ENCODE data around the gene BUB3.

Gene BUB3

DNA sequence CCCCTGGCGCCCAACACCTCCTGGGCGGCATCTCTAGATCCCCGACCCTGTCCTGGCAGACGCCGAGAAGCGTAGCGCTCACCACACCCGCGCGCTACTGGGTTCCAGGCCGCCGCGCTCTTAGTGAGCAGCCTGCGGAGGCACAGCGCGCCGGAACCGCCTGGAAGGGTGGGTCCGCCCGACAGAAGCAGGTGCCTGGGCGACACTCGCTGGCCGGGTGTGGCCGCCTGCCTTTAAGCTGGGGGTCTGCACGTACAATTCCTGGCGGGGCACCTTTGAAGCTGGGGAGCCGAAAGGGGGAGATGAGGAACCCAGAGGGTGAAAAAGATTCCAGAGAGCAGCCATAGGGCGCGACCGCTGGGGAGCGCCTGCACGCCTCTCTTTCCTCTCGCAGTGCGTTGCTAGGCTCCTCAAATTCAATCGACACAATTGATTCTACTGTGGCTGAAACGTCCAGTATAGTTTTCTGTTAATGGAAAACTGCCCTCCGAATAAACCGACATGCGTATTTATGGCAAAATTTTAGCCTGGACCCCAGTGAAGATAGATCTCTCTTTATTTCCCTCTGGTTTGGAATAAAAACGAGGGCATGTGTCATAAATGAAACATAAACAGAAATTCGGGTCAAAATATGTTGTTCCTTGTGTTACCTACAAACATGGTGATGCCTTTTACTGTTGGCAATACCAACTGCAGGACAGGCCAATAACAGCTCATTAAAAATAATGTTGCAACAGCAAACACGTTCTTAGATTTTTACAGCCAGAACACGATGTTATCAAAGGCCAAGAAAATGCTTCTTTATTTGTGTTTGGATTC lies 13.8 kb upstream of the BUB3 start:
- Histone ChIP-seq H4K20me1 (ENCODE audit: insufficient read depth, low read length) (no peaks in the 10 kb centered on the region), H3K9ac (ENCODE audit: low read length) (no peak overlapping the region), H3K9me2 (ENCODE audit: low read depth, low read length) (no peaks in the 10 kb centered on the region), H3K9me3 (ENCODE audit: low read length) (no peaks in the 10 kb centered on the region), H3K27ac (ENCODE audit: low read depth, low read length, poor library complexity, severe bottlenecking) (no peak overlapping the region), H3K27me3 (ENCODE audit: insufficient read depth, low read length) (no peaks in the 10 kb centered on the region), H3K79me2 (ENCODE audit: insufficient read depth, low read length) (no peaks in the 10 kb centered on the region), H3F3A (ENCODE audit: insufficient read depth, low read length) (no peaks in the 10 kb centered on the region), H3K4me2 (ENCODE audit: low read length) (no peak overlapping the region), H3K36me3 (ENCODE audit: insufficient read depth, low read length) (no peaks in the 10 kb centered on the region), H3K4me3 (ENCODE audit: low read depth, low read length, poor library complexity, severe bottlenecking) (no peak overlapping the region), H2AFZ (ENCODE audit: low read length) (no peak overlapping the region), H3K4me1 (ENCODE audit: insufficient read depth, low read length, severe bottlenecking) (no peaks in the 10 kb centered on the region)
- no peak for TF ChIP-seq EZH2 (IDR thresholded peaks at IDR 0.05; ENCODE audit: borderline replicate concordance, low read length)
- TF ChIP-seq, protein P1, sequence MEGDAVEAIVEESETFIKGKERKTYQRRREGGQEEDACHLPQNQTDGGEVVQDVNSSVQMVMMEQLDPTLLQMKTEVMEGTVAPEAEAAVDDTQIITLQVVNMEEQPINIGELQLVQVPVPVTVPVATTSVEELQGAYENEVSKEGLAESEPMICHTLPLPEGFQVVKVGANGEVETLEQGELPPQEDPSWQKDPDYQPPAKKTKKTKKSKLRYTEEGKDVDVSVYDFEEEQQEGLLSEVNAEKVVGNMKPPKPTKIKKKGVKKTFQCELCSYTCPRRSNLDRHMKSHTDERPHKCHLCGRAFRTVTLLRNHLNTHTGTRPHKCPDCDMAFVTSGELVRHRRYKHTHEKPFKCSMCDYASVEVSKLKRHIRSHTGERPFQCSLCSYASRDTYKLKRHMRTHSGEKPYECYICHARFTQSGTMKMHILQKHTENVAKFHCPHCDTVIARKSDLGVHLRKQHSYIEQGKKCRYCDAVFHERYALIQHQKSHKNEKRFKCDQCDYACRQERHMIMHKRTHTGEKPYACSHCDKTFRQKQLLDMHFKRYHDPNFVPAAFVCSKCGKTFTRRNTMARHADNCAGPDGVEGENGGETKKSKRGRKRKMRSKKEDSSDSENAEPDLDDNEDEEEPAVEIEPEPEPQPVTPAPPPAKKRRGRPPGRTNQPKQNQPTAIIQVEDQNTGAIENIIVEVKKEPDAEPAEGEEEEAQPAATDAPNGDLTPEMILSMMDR (IDR thresholded peaks at IDR 0.05; ENCODE audit: low read length): no peak

DNA sequence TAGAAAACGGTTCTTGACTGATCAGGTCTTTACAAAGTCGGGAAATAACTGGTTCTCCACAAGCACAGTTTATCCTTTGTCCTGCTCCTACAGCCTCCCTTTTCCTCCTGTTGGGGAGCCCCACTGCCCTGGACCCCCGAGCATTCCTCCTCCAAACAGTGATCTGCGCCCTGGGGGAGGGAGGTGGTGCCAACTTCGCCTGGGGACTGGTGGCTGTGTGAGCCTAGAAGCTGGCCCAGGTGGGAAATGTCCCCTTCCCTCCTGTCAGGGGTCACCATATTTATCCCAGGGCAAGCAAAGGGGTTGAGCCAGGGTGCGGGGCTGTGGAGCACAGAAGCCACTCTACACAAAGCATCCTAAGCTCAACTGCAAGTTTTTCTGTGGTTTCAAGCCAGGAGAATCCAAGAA lies 13.2 kb upstream of the BUB3 start:
- Histone ChIP-seq H3K4me2 (ENCODE audit: low read length) (no peak overlapping the region), H3K9ac (ENCODE audit: low read length) (no peak overlapping the region), H3F3A (ENCODE audit: insufficient read depth, low read length) (no peaks in the 10 kb centered on the region), H4K20me1 (ENCODE audit: insufficient read depth, low read length) (no peaks in the 10 kb centered on the region), H3K9me3 (ENCODE audit: low read length) (no peaks in the 10 kb centered on the region), H3K4me3 (ENCODE audit: low read depth, low read length, poor library complexity, severe bottlenecking) (no peak overlapping the region), H3K4me1 (ENCODE audit: insufficient read depth, low read length, severe bottlenecking) (no peaks in the 10 kb centered on the region), H3K79me2 (ENCODE audit: insufficient read depth, low read length) (no peaks in the 10 kb centered on the region), H3K36me3 (ENCODE audit: insufficient read depth, low read length) (no peaks in the 10 kb centered on the region), H3K27me3 (ENCODE audit: insufficient read depth, low read length) (no peaks in the 10 kb centered on the region; the same call in 1 of the 2 replicates), H3K9me2 (ENCODE audit: low read depth, low read length) (no peaks in the 10 kb centered on the region), H2AFZ (ENCODE audit: low read length) (no peak overlapping the region), H3K27ac (ENCODE audit: low read depth, low read length, poor library complexity, severe bottlenecking) (no peak overlapping the region)
- TF ChIP-seq, protein P1 (IDR thresholded peaks at IDR 0.05; ENCODE audit: low read length): no peak
- no peak for TF ChIP-seq EZH2 (IDR thresholded peaks at IDR 0.05; ENCODE audit: borderline replicate concordance, low read length)

DNA sequence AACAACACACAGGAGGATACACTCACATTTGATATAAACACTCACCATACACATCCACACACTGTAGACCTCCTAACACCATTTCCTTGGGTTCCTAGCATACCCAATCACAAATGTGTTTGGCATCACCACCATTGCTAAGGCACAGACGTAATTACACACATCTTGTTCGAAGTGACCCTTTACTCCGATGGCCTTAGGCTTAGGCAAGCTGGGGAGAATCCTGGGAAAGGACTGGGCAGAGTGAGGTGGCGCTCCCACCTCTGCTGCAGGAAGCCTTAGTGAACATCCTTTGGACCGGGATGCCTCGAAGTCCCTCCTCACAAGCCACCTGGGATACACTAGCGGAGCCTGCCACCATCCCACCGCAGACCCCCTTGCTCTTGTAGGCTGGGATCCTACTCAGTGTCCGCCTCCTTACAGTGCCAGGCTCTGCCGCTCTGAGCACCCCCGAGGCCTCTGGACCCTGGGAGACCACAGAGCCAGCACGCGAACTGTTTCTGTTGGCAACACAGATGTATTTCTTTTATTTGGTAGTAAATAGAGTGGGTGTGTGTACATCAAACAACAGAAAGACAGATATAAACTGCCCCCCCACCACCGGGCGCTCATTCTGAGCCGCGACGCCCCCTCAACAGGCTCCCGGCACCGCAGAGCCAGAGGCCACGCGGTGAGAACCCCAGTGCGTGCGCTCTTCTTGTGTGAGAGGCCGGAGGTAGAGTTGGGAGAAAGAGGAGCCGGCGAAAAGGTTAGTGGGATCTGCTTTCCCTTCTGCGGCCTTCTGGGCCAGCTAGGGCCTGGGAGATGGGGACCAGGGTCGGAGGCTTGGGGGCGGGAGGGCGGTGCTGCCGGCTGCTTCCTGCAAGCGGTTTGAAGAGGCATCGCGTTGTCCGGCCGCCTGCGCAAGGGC lies 12.2 kb upstream of the BUB3 start:
- TF ChIP-seq, protein P1 (IDR thresholded peaks at IDR 0.05; ENCODE audit: low read length): no peak
- TF ChIP-seq EZH2 (IDR thresholded peaks at IDR 0.05; ENCODE audit: borderline replicate concordance, low read length): no peak
- Histone ChIP-seq H2AFZ (ENCODE audit: low read length) (no peak overlapping the region), H3K9me2 (ENCODE audit: low read depth, low read length) (no peaks in the 10 kb centered on the region), H4K20me1 (ENCODE audit: insufficient read depth, low read length) (no peaks in the 10 kb centered on the region), H3F3A (ENCODE audit: insufficient read depth, low read length) (no peaks in the 10 kb centered on the region), H3K36me3 (ENCODE audit: insufficient read depth, low read length) (no peaks in the 10 kb centered on the region), H3K4me1 (ENCODE audit: insufficient read depth, low read length, severe bottlenecking) (no peaks in the 10 kb centered on the region), H3K4me2 (ENCODE audit: low read length) (no peak overlapping the region), H3K79me2 (ENCODE audit: insufficient read depth, low read length) (no peaks in the 10 kb centered on the region), H3K27me3 (ENCODE audit: insufficient read depth, low read length) (peaks cover under 1% of the 10 kb centered on the region), H3K27ac (ENCODE audit: low read depth, low read length, poor library complexity, severe bottlenecking) (no peak overlapping the region), H3K4me3 (ENCODE audit: low read depth, low read length, poor library complexity, severe bottlenecking) (no peak overlapping the region), H3K9me3 (ENCODE audit: low read length) (no peaks in the 10 kb centered on the region), H3K9ac (ENCODE audit: low read length) (no peak overlapping the region)
